GM18951 (cell line): ENCODE measurements around the gene POLRMT.
"Not testable (repeated sequence)": the region's sequence is repeated elsewhere in the genome, so short reads cannot be mapped to it uniquely, and the experiment has no call there.

Source experiments
- POLR2A ChIP-seq: IDR thresholded peaks from 4 replicates; pipeline ENCODE4 v1.6.1; 2011; ENCODE audit warnings: mild to moderate bottlenecking; ENCODE audit not compliant: insufficient read length, insufficient read depth; ENCODE audit errors: extremely low read depth
- in situ Hi-C: fragments of 300-500 bp; cut with MboI; formaldehyde crosslinking; loops from one replicate; pipeline ENCODE4 v1.12.0; 2022; ENCODE audit warnings: low sequenced_read_pairs, mixed read lengths, inconsistent platforms; ENCODE audit not compliant: unreplicated experiment

The POLRMT gene

GRCh38 chr19:621819-622218, 11.5 kb downstream of the POLRMT start:
- TF ChIP-seq POLR2A, result no peak
- in situ Hi-C loops, result no loop called here

DNA sequence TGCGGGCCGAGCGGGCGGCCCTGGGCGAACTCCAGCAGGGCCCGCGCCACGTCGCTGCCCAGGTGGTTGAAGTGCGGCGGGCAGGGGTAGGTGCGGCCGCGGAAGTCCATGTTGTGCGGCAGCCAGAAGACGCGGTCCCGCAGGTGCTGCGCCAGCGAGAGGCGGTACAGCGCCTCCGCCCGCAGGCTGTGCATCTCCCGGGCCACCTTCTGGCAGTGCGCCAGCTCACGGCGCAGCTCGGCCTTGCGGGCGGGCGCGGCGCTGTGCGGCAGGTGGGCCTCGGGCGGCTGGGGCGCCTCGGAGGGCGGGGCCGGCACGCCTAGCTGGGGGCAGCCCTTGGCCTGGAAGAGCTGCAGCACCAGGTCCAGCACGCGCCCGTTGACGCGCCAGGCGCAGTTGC, 12.1 kb downstream of the POLRMT start:
- in situ Hi-C loops, result not testable (repeated sequence)

DNA sequence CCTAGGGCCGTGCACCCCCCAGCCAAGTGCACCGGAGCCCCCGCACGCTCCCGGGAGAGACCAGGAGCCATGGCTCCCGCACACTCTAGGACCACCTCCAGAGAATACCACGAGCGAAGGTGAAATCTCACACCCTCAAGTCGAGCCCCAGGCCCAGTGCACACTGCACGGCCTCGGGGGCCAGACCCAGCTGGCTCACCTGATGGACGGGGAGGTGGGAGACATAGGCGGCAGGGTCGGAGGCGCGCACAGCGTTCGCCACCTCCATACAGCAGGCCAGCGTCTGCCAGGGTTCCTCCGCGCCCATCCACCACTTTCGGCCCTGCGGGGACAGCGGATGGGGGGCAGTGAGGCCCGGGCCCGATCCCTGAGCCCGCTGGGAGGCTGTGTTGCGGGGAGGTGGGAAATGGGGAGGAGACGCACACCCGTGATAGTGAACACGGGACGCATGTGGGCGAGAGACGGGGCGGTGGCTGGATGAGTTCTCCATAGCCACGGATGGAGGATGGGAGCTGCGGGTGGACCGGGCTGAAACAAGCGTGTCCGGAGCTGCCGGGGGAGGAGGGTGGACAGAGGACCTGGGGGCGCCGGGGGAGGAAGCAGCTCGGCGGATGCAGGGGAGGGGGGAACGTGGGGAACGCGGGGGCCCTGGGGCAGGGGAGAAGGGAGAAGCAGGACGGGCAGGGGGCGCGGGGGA, 13.0 kb downstream of the POLRMT start:
- no peak for TF ChIP-seq POLR2A
- in situ Hi-C loops, result no loop called here

DNA sequence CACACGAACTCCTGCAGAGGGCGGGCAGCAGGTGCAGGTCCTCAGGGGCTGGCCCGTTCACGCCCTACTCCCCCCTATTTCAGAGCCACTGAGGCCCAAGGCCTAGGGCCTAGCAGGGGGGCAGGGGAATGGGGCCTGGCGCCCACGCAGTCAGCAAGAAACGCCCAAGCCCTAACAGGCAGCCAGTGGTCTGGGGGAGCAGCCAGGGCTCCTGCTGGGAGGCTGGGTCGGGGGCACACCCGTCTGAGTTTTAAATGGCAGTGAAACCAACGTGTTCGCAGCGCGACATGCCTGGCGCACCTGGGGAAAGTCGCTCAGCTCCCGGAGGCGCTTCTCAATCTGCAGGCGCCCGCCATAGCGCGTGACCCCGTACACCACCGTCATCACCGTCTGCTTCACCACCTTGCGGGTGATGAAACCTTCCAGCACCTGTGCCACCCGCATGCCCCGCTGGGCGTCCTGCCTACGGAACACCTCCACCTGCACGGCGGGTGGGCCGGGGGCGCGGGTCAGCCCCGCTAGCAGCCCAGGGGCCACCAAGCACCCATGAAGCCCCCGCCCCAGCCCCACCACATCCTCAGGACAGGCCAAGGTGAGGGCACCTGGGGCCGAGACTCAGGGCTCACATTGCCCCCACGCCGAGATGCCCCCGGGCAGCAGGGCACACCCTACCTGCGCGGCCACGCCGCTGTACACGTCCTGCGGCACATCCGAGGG, 13.9 kb downstream of the POLRMT start:
- in situ Hi-C loops, result no loop called here
- TF ChIP-seq POLR2A, result no peak

- in situ Hi-C loops, result no loop called here
- no peak for TF ChIP-seq POLR2A
Observed at GRCh38 chr19:618674-619285, 14.6 kb downstream of the POLRMT start.

GRCh38 chr19:618247-618619, 15.1 kb downstream of the POLRMT start:
- in situ Hi-C loops, result no loop called here
- no peak for TF ChIP-seq POLR2A

- in situ Hi-C loops, result no loop called here
- TF ChIP-seq POLR2A, result no peak
Observed at GRCh38 chr19:617551-618246, 15.6 kb downstream of the POLRMT start.

- in situ Hi-C loops, result no loop called here
- no peak for TF ChIP-seq POLR2A
Observed at GRCh38 chr19:616747-617526, 16.4 kb downstream of the POLRMT start.

DNA sequence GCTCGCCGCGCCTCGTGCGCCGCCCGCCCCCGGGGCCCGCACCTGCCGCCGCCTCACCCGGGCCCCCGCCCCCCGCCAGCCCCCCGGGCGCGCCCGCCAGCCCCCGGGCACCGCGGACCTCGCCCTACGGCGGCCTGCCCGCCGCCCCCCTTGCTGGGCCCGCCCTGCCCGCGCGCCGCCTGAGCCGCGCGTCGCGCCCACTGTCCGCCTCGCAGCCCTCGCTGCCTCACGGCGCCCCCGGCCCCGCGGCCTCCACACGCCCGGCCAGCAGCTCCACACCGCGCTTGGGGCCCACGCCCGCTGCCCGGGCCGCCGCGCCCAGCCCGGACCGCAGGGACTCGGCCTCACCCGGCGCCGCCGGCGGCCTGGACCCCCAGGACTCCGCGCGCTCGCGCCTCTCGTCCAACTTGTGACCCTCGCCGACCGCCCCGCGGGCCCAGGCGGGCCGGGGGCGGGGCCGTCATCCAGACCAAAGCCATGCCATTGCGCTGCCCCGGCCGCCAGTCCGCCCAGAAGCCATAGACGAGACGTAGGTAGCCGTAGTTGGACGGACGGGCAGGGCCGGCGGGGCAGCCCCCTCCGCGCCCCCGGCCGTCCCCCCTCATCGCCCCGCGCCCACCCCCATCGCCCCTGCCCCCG, 17.2 kb downstream of the POLRMT start:
- in situ Hi-C loops, result no loop called here
- TF ChIP-seq POLR2A, result no peak

- no peak for TF ChIP-seq POLR2A
- in situ Hi-C loops, result no loop called here
Observed at GRCh38 chr19:615619-616018, 17.7 kb downstream of the POLRMT start.

- TF ChIP-seq POLR2A, result no peak
- in situ Hi-C loops, result no loop called here
Observed at GRCh38 chr19:613732-614567, 19.4 kb downstream of the POLRMT start.

DNA sequence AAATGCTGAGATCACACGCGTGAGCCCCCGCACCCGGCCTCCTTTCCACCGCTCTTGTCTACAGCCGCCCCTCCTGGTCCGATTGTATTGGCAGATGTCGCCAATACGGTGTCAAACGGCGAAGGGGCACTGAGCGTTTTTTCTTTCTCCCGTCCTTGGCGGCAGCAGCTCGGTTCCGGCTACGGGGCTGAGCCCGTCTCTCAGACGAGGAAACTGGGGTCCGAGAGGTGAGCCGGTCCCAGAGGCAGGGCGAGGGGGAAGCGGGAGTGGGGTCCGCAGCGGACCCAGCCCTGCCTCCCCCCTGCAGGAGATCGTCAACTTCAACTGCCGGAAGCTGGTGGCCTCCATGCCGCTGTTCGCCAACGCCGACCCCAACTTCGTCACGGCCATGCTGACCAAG, 20.4 kb downstream of the POLRMT start:
- no peak for TF ChIP-seq POLR2A
- in situ Hi-C loops, result no loop called here
